Activated naive CD8-positive, alpha-beta T cell treated with anti-CD3 and anti-CD28 coated beads, Interleukin-2, amount 50 U/mL, for 24 hours (primary cell): ENCODE data around the gene ABCD3.

Source experiments
- ATAC-seq: fragments of 150-1000 bp; cut with Tn5 transposase; one replicate; pipeline ENCODE4 v1.10.0; 2021
- DNase-seq: peaks from one replicate; pipeline ENCODE4 v3.0.0; 2021
- H3K27ac Mint-ChIP-seq: one replicate; pipeline ENCODE4 v1.8.0; 2021; ENCODE audit warnings: mild to moderate bottlenecking, mixed read lengths
- H3K27me3 Mint-ChIP-seq: one replicate; pipeline ENCODE4 v1.8.0; 2021; ENCODE audit warnings: mixed read lengths
- H3K36me3 Mint-ChIP-seq: one replicate; pipeline ENCODE4 v1.8.0; 2021; ENCODE audit warnings: low read depth, mixed read lengths
- H3K4me1 Mint-ChIP-seq: one replicate; pipeline ENCODE4 v1.8.0; 2021; ENCODE audit warnings: mixed read lengths
- H3K4me3 Mint-ChIP-seq: one replicate; pipeline ENCODE4 v1.8.0; 2021; ENCODE audit warnings: mild to moderate bottlenecking, moderate library complexity, mixed read lengths
- H3K9me3 Mint-ChIP-seq: one replicate; pipeline ENCODE4 v1.8.0; 2021; ENCODE audit warnings: mixed read lengths

The ABCD3 gene

DNA sequence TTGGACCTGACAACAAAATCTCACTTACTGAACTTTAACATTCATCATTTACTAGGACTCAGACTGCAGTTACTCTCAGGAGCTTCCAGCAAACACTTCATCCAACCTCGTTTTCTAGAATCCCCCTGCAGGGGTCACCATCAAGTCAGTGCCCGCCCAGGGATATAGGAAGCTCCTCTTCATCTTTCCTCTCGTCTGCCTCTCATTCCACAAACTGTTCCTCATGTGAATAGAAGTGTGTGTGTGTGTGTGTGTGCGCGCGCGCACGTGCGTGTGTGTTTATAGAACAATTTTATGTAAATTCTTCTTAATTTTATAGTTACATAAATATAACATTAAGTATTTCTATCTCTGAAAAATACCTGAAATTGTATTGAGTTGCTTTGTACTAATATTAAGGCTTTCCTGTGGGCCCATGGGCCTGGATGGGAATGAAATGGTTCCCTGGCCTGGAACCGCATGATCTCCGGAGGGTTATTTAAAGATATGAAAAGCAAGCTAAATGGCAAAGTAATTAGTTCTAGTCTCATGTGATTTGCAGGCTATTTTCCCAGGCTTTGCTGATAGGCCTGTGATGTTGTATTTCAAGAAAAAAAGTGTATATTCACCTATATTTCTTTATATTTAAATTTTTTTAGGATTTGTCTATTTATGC is 21.7 kb upstream of the ABCD3 start:
- H3K9me3 Mint-ChIP-seq: peaks cover 1% of the 10 kb centered on the region
- no peak overlapping the region for H3K4me3 Mint-ChIP-seq
- no peak overlapping the region for H3K27ac Mint-ChIP-seq
- H3K4me1 Mint-ChIP-seq: no peaks in the 10 kb centered on the region
- peaks cover 5% of the 10 kb centered on the region for H3K27me3 Mint-ChIP-seq
- DNase-seq: no peak
- H3K36me3 Mint-ChIP-seq: no peaks in the 10 kb centered on the region
- ATAC-seq: no peak

DNA sequence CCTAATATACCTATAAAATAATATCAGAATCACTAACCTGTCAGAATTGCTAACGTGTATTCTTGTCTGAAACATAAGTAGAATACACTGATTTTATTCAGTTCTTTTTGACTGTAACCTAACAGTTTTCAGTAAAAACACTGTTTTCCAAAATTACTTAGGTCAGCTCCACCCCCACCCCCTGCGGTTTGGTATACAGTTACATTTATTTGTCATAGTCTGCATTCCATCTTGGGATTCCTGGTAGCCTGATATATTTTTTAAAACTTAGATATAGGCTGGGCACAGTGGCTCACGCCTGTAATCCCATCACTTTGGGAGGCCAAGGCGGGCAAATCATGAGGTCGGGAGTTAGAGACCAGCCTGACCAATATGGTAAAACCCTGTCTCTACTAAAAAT is 19.8 kb upstream of the ABCD3 start:
- no peak for DNase-seq
- H3K4me3 Mint-ChIP-seq: no peak overlapping the region
- no peak for ATAC-seq

DNA sequence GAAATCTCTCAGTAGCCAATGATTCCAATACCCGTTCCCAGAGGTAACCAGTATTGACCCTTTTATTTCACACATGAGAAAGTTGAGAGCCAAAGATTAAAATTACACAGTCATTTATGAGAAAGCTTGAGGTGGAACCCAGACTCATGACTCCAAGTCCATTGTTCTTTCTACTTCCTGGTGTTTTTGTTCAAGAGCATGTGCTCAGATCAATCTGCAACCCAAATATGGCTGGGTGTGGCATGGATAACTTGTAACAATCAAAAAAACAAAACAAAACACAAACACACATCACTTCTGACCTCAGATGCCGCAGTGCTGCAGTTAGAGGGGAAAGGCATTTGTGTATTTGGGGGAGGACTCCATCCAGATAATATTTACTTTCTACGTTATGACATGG is 18.7 kb upstream of the ABCD3 start:
- H3K4me3 Mint-ChIP-seq: no peak overlapping the region
- peaks cover 15% of the 10 kb centered on the region for H3K27me3 Mint-ChIP-seq
- H3K4me1 Mint-ChIP-seq: no peaks in the 10 kb centered on the region
- no peak for DNase-seq
- ATAC-seq: no peak
- no peaks in the 10 kb centered on the region for H3K36me3 Mint-ChIP-seq
- no peaks in the 10 kb centered on the region for H3K9me3 Mint-ChIP-seq
- no peak overlapping the region for H3K27ac Mint-ChIP-seq

More for the DNA sequence above, 19.8 kb upstream of the ABCD3 start:
- no peak overlapping the region for H3K27ac Mint-ChIP-seq
- H3K27me3 Mint-ChIP-seq: peaks cover 10% of the 10 kb centered on the region
- H3K36me3 Mint-ChIP-seq: no peaks in the 10 kb centered on the region
- H3K9me3 Mint-ChIP-seq: no peaks in the 10 kb centered on the region
- H3K4me1 Mint-ChIP-seq: no peaks in the 10 kb centered on the region

DNA sequence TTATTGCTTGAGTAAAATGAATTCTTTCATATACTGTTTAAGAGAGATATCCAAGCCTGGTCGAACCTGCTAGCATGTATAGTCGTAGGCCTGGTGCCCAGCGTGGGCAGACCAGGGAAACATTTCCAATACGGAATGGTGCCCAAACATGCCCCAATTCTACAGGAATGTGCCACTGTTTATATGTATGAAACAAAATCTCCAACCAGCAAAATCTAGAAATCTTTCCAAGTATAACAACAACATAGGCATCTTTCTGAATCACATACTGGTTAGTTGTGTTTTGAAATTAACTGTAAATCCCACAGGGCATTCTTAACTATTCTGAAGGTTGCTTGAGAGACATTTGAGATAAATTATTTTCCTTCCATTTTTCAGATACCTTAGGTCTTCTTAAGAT is 17.0 kb upstream of the ABCD3 start:
- no peak overlapping the region for H3K27ac Mint-ChIP-seq
- H3K9me3 Mint-ChIP-seq: no peaks in the 10 kb centered on the region
- H3K4me3 Mint-ChIP-seq: no peak overlapping the region
- H3K4me1 Mint-ChIP-seq: no peaks in the 10 kb centered on the region
- DNase-seq: no peak
- H3K27me3 Mint-ChIP-seq: peaks cover 15% of the 10 kb centered on the region
- no peak for ATAC-seq
- H3K36me3 Mint-ChIP-seq: no peaks in the 10 kb centered on the region

DNA sequence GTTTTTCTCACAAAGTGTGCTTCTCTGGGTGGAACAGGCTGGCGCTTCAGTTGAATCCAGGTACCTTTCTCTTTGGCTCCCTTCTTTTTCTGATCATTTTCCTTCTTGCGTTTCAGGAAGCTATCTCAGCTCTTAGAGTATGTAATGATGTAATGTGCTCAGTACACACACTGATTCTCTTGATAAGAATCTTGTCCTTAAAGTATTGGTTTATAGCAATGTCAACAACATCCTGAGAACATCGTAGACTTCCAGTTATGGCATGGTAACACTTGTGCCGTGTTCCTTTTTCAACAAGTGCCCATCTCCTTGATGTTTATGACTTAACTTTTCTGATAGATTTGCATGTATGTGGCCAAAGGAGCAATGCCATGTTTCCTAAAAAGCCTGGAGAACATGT is 11.7 kb upstream of the ABCD3 start:
- Mint-ChIP-seq H3K27ac (no peak overlapping the region), H3K36me3 (no peaks in the 10 kb centered on the region), H3K27me3 (peaks cover 15% of the 10 kb centered on the region), H3K9me3 (no peaks in the 10 kb centered on the region), H3K4me1 (peaks cover 4% of the 10 kb centered on the region), H3K4me3 (no peak overlapping the region)
- no peak for DNase-seq
- ATAC-seq: no peak

DNA sequence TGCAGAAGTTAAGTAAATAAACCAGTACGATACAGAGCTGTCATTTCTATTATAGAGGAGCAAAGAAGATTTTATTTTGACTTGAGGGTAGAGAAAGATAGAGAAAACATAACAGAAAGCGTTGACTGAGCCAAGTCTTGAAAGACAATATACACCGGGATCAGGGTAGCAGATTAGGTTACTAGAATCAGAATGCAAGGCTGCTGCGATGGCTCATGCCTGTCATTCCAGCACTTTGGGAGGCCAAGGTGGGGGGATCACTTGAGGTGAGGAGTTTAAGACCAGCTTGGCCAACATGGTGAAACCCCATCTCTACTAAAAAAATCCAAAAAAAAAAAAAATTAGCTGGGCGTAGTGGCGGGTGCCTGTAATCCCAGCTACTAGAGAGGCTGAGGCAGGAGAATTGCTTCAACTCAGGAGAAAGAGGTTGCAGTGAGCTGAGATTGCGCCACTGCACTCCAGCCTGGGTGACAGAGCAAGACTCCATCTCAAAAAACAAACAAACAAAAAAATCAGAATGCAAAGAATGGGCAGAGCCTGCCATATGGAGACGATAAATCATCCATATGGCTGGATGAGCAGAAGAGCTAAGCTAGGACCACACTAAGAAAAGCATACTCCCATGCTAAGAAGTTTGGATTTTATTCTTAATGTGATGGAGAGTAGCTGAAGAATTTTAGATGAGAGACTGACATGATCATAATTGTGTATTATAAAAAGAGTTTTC is 9.9 kb upstream of the ABCD3 start:
- H3K27me3 Mint-ChIP-seq: peaks cover 12% of the 10 kb centered on the region
- ATAC-seq: no peak
- H3K4me3 Mint-ChIP-seq: no peak overlapping the region
- DNase-seq: no peak
- H3K9me3 Mint-ChIP-seq: no peaks in the 10 kb centered on the region
- H3K27ac Mint-ChIP-seq: no peak overlapping the region
- H3K36me3 Mint-ChIP-seq: no peaks in the 10 kb centered on the region
- H3K4me1 Mint-ChIP-seq: peaks cover 9% of the 10 kb centered on the region

DNA sequence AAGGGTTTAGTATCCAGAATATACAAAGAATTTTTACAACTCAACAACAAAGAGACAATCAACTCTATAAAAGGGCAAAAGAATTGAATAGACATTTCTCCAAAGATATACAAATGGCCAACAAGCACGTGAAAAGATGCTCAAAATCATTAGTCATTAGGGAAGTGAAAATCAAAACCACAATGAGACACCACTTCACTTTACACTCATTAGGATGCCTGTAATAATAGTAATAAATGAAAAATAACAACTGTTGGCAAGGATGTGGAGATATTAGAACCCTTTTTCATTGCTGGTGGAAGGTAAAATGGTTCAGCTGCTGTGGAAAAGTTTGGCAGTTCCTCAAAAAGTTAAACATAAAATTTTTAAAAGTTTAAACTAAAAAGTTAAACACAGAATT is 7.0 kb upstream of the ABCD3 start:
- Mint-ChIP-seq H3K36me3 (no peaks in the 10 kb centered on the region), H3K27me3 (peaks cover 6% of the 10 kb centered on the region), H3K9me3 (no peaks in the 10 kb centered on the region), H3K4me3 (no peak overlapping the region), H3K27ac (no peak overlapping the region), H3K4me1 (peaks cover 9% of the 10 kb centered on the region)
- DNase-seq (no peak), ATAC-seq (no peak)

DNA sequence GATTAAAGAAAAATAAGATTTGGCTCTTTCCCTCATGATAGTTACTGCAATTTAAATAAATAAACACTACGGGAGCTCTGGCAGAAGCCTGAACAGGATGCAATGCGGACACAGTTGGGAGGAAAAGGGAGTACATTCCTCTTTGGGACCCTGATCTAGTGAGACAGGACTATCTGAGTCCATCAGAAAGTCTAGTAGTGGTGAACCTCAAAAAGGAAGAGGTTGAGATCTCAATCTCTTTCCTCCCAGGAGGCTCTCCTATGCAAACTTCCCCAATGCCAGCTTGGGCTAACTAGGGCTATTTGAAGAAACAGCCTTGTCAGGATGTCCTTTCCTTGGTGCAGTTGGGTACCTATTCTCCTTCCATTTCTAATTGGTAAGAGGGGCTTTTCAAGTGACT is 4.9 kb upstream of the ABCD3 start:
- no peaks in the 10 kb centered on the region for H3K36me3 Mint-ChIP-seq
- no peaks in the 10 kb centered on the region for H3K9me3 Mint-ChIP-seq
- no peak overlapping the region for H3K27ac Mint-ChIP-seq
- no peak for ATAC-seq
- H3K27me3 Mint-ChIP-seq: peaks cover 6% of the 10 kb centered on the region
- peaks cover 9% of the 10 kb centered on the region for H3K4me1 Mint-ChIP-seq
- DNase-seq: no peak
- no peak overlapping the region for H3K4me3 Mint-ChIP-seq

DNA sequence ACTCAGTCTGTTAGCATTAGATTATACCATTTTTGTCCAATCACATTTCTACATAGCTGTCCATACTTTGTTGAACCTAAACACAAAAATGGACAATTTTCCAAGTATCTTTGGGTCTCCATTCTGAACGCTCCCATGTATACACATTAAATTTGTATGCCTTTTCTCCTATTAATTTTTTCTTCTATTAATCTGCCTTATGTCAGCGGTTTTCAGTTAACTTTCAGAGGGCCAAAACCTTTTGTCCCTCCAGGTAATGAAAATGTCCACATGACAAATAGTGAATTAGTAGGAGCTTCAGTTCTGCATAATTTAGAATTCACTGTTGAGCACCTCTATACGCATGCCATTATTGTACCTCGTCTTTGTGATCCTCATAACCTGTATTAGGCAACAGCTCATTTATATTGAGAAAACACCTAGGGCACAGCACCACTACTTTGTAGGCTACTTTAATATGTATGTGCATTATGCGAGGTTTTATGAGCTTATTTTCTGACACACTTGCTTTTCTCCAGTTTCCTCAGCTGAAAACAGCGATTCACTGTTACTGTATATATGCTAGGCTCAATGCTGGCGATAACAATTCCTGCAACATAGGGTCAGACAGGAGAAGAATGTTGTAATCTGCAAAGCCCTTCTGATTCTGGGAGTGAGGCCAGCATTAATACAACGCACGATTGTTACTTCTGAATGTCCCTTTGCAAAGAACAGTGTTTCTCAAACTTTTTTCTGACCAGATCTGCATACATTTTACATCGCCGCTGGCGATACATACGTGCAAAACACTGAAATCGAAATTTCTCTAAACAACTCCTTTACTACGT is 1.1 kb upstream of the ABCD3 start:
- no peaks in the 10 kb centered on the region for H3K9me3 Mint-ChIP-seq

DNA sequence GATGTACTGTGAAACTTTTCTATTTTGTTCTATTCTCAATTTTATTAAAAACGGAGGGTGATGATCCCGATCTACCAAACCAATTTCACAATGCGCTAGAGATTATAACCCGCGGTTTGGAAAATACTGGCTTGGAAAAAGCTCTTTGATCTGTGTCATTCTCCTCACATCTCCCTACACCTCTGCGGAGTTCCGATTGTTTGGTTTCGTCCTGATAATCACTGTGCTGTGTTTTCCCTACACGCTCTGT is 536 bp upstream of the ABCD3 start:
- no peak for DNase-seq
- H3K9me3 Mint-ChIP-seq: no peaks in the 10 kb centered on the region
- ATAC-seq: no peak
- H3K27me3 Mint-ChIP-seq: no peaks in the 10 kb centered on the region
- H3K36me3 Mint-ChIP-seq: no peaks in the 10 kb centered on the region
- no peak overlapping the region for H3K27ac Mint-ChIP-seq
- peaks cover 33% of the 10 kb centered on the region for H3K4me1 Mint-ChIP-seq
- H3K4me3 Mint-ChIP-seq: no peak overlapping the region

More for the DNA sequence above, 1.1 kb upstream of the ABCD3 start:
- Mint-ChIP-seq H3K4me1 (peaks cover 28% of the 10 kb centered on the region), H3K36me3 (no peaks in the 10 kb centered on the region), H3K27ac (no peak overlapping the region), H3K27me3 (no peaks in the 10 kb centered on the region), H3K4me3 (no peak overlapping the region)
- ATAC-seq (no peak), DNase-seq (no peak)

DNA sequence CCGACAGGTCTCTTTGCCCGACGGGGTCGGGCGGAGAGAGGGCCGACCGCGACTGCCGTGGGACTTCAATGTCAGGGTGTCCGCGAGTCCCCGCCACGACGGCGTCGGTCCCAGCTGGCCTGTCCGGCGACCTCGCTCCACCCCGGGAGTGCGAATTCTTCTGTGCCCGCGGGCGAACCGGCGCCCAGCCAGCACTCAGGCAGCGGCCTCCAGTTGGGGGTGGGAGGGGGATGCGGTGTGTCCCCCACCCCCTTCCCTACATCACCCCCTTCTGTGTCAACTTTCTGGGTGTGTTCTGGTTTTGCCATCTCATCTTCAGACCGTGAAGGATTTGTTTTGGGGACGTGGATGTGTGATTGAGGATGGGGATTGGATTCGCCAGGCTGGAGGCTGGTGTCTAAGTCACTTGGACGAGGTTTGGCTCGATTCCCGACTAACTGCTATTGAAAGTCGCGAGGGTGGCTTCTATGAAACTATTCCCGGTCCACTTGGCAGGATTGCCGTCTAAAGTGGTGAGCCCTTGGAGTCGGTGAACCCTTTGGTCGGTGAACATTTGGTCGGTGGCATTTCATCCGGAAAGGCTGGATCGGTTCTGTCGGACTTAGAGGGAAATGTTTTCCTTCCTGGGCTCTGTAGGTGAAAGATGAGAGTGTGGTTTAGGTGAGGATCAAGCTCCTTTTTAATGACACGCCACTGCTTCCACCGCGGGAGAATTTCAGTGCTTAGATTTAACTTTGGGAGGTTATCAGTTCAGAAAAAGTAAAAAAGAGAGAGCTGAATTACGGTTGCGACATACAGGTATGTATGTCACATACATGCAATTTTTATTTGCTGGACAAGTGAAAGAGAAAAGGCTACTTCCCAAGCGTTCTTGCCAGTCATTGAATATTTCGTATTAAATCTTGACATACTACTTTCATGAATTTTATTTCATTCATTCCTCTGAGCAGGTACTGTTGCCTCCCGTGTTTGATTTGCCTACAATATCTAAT is 771 bp downstream of the ABCD3 start:
- Mint-ChIP-seq H3K4me1 (peaks cover 45% of the 10 kb centered on the region), H3K27ac (peak overlapping the region; percentile 65), H3K4me3 (no peak overlapping the region), H3K9me3 (no peaks in the 10 kb centered on the region), H3K36me3 (no peaks in the 10 kb centered on the region), H3K27me3 (no peaks in the 10 kb centered on the region)
- DNase-seq (no peak), ATAC-seq (no peak)

DNA sequence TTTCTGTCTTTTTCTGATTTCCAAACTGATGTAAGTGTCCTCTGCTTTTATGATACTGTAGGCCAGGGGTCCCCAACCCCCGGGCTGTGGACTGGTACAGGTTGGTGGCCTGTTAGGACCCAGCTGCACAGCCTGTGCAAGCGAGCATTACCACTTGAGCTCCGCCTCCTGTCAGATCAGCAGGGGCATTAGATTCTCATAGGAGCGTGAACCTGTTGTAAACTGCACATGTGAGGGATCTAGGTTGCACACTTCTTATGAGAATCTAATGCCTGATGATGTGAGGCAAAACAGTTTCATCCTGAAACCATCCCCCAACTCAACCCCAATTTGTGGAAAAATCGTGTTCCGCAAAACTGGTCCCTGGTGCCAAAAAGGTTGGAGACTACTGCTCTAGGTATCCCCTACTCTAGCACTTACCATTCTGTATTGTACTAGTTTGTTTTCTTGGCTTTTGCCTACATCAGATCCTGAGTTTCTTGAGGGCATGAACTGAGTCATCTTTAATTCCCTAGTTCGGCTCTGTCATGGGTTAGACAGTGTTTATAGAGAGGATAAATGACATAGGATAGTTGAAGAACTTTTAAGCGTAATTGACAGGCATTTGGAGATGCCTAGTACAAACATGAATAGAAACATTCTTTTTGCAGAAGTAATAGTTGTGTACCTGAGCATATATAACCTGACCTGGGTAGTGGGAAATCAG is 4.1 kb downstream of the ABCD3 start:
- peaks cover 65% of the 10 kb centered on the region for H3K4me1 Mint-ChIP-seq
- DNase-seq (no peak), ATAC-seq (no peak)
- no peaks in the 10 kb centered on the region for H3K27me3 Mint-ChIP-seq
- H3K4me3 Mint-ChIP-seq: no peak overlapping the region
- H3K9me3 Mint-ChIP-seq: no peaks in the 10 kb centered on the region
- peaks cover 2% of the 10 kb centered on the region for H3K36me3 Mint-ChIP-seq
- no peak overlapping the region for H3K27ac Mint-ChIP-seq

DNA sequence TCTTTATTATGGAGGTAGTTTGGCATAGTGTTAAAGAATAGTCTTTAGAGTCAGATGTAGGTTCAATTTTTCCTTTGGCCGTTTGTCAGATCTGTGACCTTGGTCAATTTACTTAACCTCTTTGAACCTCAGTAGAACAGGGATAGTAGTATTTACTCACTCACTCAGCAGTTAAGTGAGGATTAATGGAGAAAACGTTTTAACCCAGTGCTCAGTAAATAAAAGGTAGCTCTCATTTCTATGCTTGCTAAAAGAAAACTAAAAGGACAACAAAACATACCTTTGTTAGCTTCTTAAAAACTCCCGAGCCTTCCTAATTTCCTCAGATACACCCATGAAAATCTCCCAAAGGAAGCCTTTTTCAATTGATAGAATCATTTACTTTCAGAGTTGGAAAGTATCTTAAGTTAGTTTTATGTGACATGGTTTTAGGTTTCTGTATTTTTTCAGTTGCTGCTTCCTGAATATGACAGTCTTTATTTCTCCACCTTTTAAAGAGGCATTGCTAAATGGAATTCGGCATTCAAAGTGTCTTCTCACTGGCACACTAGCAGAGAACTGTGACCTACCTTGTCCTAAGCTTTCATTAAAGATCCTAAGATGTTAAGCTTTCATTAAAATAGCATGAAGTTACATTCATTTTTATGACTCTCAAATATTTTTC is 7.8 kb downstream of the ABCD3 start:
- DNase-seq (no peak), ATAC-seq (no peak)
- Mint-ChIP-seq H3K9me3 (no peaks in the 10 kb centered on the region), H3K4me3 (no peak overlapping the region), H3K36me3 (peaks cover 2% of the 10 kb centered on the region), H3K4me1 (peaks cover 66% of the 10 kb centered on the region), H3K27ac (no peak overlapping the region), H3K27me3 (no peaks in the 10 kb centered on the region)
